ENCODE data around the gene PTGES.

Gene PTGES

DNA sequence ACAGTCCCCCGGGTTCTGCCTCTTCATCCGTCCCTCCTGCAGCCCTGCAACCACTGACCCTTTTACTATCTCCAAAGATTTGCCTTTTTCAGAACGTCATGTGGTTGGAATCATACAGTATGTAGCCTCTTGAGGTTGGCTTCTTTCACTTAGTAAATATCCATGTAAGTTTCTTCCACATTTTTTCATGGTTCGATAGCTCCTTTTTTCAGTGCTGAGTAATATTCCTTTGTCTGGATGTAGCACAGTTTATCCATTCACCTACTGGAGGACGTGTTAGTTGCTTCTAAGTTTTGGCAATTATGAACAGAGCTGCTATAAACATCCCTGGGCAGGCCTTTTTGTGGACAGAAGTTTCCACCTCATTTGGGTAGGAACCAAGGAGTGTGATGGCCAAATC is 60.3 kb downstream of the PTGES start:
- no peak for DNase-seq (ENCODE audit: low spot score)
